ENCODE results near the gene CCDC178.
A peak's percentile ranks its signal among the peaks of the same experiment; 100 is the strongest.
"Not testable (repeated sequence)": the region's sequence is repeated elsewhere in the genome, so short reads cannot be mapped to it uniquely, and the experiment has no call there.

Gene CCDC178

GRCh38 chr18:33212363-33212762 lies 228.2 kb downstream of the CCDC178 start:
- DNase-seq (ENCODE audit: low spot score) = no peak

GRCh38 chr18:33210575-33211189 lies 229.8 kb downstream of the CCDC178 start:
- peak; percentile 47 for DNase-seq (ENCODE audit: low spot score)

DNA sequence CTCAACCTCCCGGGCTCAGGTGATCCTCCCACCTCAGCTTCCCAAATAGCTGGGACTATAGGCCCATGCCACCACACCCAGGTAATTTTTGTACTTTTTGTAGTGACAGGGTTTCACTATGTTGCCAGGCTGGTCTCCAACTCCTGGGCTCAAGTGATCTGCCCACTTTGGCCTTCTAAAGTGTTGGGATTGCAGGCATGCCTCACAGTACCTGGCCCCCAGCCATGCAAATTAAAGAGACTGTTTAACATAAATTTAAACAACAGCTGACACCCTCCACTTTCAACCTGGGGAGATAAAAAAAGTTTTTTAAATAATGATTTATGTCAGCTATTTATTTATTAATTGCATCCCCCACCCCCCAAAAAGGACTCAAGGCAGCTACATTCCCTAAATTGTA lies 234.7 kb downstream of the CCDC178 start:
- DNase-seq (ENCODE audit: low spot score) = no peak

- peak; percentile 71 for DNase-seq (ENCODE audit: low spot score)
Measured at GRCh38 chr18:33201509-33201926, 239.0 kb downstream of the CCDC178 start.

GRCh38 chr18:33195795-33196194 lies 244.7 kb downstream of the CCDC178 start:
- no peak for DNase-seq (ENCODE audit: low spot score)

DNA sequence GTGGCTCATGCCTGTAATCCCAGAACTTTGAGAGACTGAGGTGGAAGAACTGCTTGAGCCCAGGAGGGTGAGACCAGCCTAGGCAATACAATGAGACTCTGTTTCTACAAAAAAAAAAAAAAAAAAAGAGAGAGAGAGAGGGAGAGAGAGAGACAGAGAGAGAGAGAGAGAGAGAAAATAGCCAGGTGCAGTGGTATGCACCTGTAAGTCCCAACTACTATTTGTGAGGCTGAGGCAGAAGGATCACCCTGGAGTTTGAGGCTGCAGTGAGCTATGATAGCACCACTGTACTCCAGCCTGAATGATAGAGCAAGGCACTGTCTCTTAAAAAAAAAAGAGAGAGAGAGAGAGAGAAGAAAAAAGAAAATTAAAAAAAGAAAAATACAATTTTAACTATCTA lies 245.7 kb downstream of the CCDC178 start:
- no peak for DNase-seq (ENCODE audit: low spot score)

GRCh38 chr18:33184958-33185357 lies 255.6 kb downstream of the CCDC178 start:
- no peak for DNase-seq (ENCODE audit: low spot score)

DNA sequence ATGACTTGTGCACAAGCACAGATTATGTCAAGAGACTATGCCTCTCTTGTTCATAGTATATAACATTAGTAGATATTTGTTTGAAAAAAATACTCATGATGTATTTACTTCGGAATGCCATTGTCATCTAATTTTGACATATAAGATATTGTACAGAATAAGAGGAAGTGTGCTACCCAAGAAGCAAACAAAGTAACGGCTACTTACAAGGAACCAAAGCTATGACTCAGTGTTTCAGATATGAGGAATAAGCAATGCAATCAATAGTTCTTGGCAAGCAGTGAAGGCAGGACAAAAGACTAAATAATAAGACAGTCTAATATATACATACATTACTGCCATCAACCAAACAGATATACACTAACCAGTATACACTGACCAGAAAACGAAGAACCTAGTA lies 256.3 kb downstream of the CCDC178 start:
- no peak for DNase-seq (ENCODE audit: low spot score)

DNA sequence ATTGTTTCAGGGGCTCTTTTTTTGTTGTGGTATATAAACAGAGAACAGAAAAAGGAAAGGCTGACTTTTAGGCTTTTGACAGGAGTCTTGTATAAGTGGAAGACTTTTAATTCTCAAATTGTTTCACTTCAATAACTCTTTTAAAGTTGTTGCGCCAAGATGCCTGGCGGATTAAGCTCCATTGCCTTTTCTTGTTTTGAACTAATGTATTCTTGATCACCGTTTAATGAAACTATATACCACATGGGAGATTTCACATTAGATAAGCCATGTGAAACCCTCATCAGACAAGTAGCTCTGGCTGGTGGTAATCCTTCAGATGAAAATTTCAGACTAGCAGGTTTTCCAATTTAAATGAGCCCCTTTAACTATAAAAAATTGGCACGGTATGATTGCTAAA lies 257.4 kb downstream of the CCDC178 start:
- DNase-seq (ENCODE audit: low spot score) = no peak

DNA sequence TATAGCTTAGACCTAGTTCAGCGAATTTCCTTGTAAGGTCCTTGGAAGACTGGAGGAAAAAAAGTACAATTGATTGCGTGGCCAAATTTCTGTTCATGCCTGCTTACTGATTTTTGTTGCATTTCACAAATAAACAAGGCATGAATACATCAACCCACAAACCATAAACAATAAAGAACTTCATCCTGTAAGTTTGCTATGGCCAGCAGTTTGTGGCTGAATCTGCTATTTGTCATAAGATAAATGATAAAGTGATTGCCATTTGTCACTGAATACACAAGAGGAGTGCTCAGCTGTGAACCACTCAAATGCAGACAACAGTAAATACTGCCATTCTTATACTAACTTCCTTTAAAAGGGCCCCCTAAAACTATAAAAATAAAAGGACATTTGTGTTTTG lies 259.5 kb downstream of the CCDC178 start:
- DNase-seq (ENCODE audit: low spot score) = no peak

- DNase-seq (ENCODE audit: low spot score) = no peak
Measured at GRCh38 chr18:33169218-33169617, 271.3 kb downstream of the CCDC178 start.

DNA sequence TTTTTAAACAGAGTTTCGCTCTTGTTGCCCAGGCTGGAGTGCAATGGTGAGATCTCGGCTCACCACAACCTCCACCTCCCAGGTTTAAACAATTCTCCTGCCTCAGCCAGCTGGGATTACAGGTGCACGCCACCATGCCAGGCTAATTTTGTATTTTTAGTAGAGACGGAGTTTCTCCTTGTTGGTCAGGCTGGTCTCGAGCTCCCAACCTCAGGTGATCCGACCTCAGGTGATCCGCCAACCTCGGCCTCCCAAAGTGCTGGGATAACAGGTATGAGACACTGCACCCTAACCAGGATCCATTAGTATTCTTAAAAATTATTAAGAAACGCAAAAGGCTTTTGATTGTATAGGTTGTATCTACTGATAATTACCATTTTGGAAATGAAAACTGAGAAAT lies 276.4 kb downstream of the CCDC178 start:
- DNase-seq (ENCODE audit: low spot score) = not testable (repeated sequence)

DNA sequence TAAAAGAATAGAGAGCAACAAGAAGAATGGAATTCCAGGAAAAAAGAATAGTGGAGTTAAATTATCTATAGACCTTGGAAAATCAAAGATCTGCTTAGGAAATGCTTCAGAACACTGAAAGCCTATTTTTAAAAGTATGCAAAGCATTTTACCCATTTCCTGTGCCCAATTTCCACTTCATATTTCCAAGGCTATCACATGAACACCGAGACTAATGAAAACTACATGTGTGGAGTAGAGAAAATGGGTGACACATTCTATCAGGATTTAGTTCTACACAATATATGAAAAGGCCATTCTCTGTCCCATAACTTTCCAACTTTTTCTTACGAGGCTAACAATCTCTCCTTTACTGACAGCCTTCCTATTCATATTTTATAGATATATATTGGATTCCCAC lies 279.4 kb downstream of the CCDC178 start:
- DNase-seq (ENCODE audit: low spot score) = no peak

- DNase-seq (ENCODE audit: low spot score) = no peak
Measured at GRCh38 chr18:33159151-33159550, 281.4 kb downstream of the CCDC178 start.

- no peak for DNase-seq (ENCODE audit: low spot score)
Measured at GRCh38 chr18:33157893-33158292, 282.6 kb downstream of the CCDC178 start.

DNA sequence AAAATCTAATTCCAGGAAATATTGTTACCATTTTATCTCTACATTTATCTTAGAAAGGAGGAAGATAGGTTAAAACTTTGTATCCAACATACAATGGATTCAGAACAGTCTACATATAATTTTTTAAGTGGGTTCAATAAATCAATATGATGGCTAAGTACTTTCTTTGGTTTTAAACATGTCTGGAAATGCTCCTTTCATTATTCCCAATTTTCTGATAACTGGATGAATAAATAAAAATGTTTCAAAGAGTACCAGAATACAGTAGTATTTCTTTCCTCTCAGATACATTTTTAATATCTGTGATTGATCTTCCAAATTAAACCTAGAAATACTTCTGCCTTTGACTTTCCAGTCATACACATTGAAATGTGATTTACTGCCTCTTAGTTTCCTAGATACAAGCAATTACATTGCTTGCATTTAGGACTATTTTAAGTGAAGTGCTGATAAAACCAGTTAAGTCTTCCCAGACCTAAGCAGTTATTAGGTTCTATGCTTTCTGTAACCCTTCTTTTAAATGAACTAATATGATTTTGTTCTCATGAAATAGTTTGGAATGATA lies 283.5 kb downstream of the CCDC178 start:
- DNase-seq (ENCODE audit: low spot score) = no peak

- DNase-seq (ENCODE audit: low spot score) = no peak
Measured at GRCh38 chr18:33154049-33154448, 286.5 kb downstream of the CCDC178 start.

DNA sequence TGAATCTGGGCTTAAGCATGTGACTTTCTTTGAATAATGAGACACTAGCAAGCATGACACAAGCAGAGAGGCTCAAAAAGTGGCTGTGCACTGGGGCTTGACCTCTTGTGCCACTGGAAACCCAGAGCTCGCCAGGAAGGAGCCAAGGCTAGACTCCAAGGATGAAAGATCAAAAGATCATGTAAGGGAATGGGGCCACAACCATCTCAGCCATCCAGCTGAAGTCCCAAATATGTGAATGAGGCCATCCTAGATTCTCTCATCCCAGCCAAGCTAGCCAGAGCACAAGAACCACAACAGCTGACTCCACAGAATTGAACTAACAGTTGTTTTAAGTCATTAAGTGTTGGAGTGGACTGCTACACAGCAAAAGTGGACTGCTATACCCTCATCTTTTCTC lies 288.1 kb downstream of the CCDC178 start:
- DNase-seq (ENCODE audit: low spot score) = no peak

- not testable (repeated sequence) for DNase-seq (ENCODE audit: low spot score)
Measured at GRCh38 chr18:33147811-33148210, 292.7 kb downstream of the CCDC178 start.

GRCh38 chr18:33146014-33146413 lies 294.5 kb downstream of the CCDC178 start:
- DNase-seq (ENCODE audit: low spot score) = no peak

- no peak for DNase-seq (ENCODE audit: low spot score)
Measured at GRCh38 chr18:33135951-33136660, 304.4 kb downstream of the CCDC178 start.

DNA sequence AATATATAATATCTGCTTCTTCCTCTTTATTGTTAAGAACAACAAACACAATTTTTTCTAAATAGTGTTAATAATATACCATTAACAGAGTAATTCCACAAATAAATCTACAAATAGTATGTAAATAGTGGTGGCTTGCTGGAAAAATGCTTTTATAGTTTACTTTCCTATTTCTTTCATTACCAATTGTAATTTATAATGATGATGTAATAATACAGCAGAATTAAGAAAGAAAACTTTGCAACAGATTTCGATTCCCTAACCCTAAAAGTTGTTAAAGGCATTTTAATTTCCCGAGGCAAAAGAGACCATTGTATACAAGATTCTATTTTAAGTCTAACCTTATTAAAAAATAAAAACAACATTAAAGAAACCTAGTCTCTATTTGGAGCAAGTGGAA lies 307.9 kb downstream of the CCDC178 start:
- no peak for DNase-seq (ENCODE audit: low spot score)

GRCh38 chr18:33128581-33128980 lies 311.9 kb downstream of the CCDC178 start:
- no peak for DNase-seq (ENCODE audit: low spot score)

All from D341Med (cell line).